Upper lobe of right lung (tissue), 1 donor: Measurements from ENCODE around the gene TBC1D22A. TPM values are rescaled to one million over a fixed set of nuclear protein-coding genes. Genes with fewer than 3 reads are reported as not detected.

Experiments
- ATAC-seq: fragments of 200-7000 bp; cut with Tn5 transposase; one replicate; pipeline ENCODE4 v1.9.1; 2020; ENCODE audit warnings: mild to moderate bottlenecking, moderate library complexity
- DNase-seq: peaks from one replicate; pipeline ENCODE4 v3.0.0-alpha.2; 2020
- H3K27ac ChIP-seq: fragments of 200-600 bp; one replicate; pipeline ENCODE4 v1.8.0; 2022
- H3K27me3 ChIP-seq: fragments of 200-600 bp; one replicate; pipeline ENCODE4 v1.8.0; 2022; ENCODE audit warnings: mild to moderate bottlenecking
- H3K36me3 ChIP-seq: fragments of 200-600 bp; one replicate; pipeline ENCODE4 v1.8.0; 2022
- H3K4me1 ChIP-seq: fragments of 200-600 bp; one replicate; pipeline ENCODE4 v1.8.0; 2022
- H3K4me3 ChIP-seq: fragments of 200-600 bp; one replicate; pipeline ENCODE4 v1.8.0; 2022; ENCODE audit warnings: mild to moderate bottlenecking
- H3K9me3 ChIP-seq: fragments of 200-600 bp; one replicate; pipeline ENCODE4 v1.8.0; 2022
- intact Hi-C: fragments of 100-400 bp; cut with DNase I; formaldehyde crosslinking; loops from one replicate; pipeline ENCODE4 v1.11.0; 2022
- total RNA-seq: library from RNA; stranded (reverse); fragmentation: NEBNext Ultra II Directional; extraction: Animal tissue kit (Norgen Biotek cat#: 25700); gene quantifications from one replicate; pipeline ENCODE4 v1.2.1, GENCODE V29; 2021
- TF ChIP-seq, protein P1 (sequence below): fragments of 200-600 bp; IDR thresholded peaks from one replicate; pipeline ENCODE4 v1.8.0; 2022; ENCODE audit warnings: antibody characterized with exemption
- donor health status: DM: no; HTN: yes; CAD: no; lungs with severe emphysema.

Gene TBC1D22A
- total RNA-seq, 1 donor from 2014 or later = 31.3 TPM

- Histone ChIP-seq H3K4me3 (no peak overlapping the region), H3K27me3 (no peaks in the 10 kb centered on the region), H3K4me1 (peaks cover 11% of the 10 kb centered on the region), H3K9me3 (no peaks in the 10 kb centered on the region), H3K27ac (no peak overlapping the region), H3K36me3 (no peaks in the 10 kb centered on the region)
- ATAC-seq (no peak), DNase-seq (peak; percentile 53)
- intact Hi-C loops = no loop called here
- TF ChIP-seq, protein P1, sequence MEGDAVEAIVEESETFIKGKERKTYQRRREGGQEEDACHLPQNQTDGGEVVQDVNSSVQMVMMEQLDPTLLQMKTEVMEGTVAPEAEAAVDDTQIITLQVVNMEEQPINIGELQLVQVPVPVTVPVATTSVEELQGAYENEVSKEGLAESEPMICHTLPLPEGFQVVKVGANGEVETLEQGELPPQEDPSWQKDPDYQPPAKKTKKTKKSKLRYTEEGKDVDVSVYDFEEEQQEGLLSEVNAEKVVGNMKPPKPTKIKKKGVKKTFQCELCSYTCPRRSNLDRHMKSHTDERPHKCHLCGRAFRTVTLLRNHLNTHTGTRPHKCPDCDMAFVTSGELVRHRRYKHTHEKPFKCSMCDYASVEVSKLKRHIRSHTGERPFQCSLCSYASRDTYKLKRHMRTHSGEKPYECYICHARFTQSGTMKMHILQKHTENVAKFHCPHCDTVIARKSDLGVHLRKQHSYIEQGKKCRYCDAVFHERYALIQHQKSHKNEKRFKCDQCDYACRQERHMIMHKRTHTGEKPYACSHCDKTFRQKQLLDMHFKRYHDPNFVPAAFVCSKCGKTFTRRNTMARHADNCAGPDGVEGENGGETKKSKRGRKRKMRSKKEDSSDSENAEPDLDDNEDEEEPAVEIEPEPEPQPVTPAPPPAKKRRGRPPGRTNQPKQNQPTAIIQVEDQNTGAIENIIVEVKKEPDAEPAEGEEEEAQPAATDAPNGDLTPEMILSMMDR = no peak
Observed at GRCh38 chr22:47031628-47031915, 269.1 kb downstream of the TBC1D22A start.

DNA sequence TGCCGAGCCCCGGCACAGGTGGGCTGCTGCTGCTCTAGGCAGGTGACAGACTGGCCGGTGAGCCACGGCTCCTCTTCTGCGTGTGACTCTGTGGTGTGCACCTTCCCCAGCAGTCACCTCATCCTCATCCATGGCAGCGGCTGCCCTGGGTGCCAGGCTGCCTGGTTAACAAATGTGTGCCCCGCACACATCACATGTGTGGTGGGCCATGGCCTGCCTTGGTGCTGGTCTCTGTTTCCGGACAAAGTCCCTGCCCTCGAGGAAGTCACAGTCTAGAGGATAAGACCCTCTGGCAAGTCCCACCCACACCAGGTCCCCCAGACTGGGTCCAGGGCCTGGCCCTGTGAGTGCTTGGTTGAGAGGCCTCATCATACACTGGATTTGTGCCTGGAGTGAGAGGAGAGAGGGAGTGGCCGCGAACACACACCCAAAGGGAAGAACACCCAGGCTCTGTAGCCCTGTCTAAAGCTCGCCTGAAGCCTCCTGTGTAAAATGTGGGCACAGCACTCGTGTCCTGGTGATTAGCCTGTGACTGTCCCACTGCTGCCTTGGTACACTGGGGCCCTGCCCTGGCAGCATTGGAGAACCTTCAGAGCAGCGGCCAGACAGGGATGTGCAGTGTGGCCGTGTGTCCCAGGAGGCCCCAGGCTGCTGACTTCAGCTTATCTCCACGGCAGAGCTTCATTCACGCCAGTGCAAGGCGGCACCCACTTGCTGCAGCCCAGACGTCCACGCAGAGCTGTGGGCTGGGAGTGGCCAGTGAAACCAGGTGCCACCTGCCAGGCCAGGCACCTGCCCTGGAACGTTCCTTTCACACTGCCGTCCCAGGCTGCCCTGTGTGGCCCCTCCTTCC lies 269.9 kb downstream of the TBC1D22A start:
- H3K27ac ChIP-seq = peak overlapping the region; percentile 87

GRCh38 chr22:47032956-47033647 lies 270.7 kb downstream of the TBC1D22A start:
- intact Hi-C loops = no loop called here
- H3K27me3 ChIP-seq = no peaks in the 10 kb centered on the region
- peaks cover 8% of the 10 kb centered on the region for H3K36me3 ChIP-seq
- H3K4me3 ChIP-seq = no peak overlapping the region
- peak overlapping the region; percentile 87 for H3K27ac ChIP-seq
- peak; percentile 68 for ATAC-seq
- peak; percentile 62 for DNase-seq
- no peaks in the 10 kb centered on the region for H3K9me3 ChIP-seq
- TF ChIP-seq, protein P1 = no peak
- peaks cover 11% of the 10 kb centered on the region for H3K4me1 ChIP-seq

More for the DNA sequence above, 269.9 kb downstream of the TBC1D22A start:
- DNase-seq = peak; percentile 79
- H3K36me3 ChIP-seq = peaks cover 5% of the 10 kb centered on the region
- peaks cover 11% of the 10 kb centered on the region for H3K4me1 ChIP-seq
- H3K9me3 ChIP-seq = no peaks in the 10 kb centered on the region
- no peaks in the 10 kb centered on the region for H3K27me3 ChIP-seq
- no peak overlapping the region for H3K4me3 ChIP-seq
- TF ChIP-seq, protein P1 = no peak
- intact Hi-C loops = no loop called here
- peak; percentile 83 for ATAC-seq

- Histone ChIP-seq H3K9me3 (no peaks in the 10 kb centered on the region), H3K27ac (peak overlapping the region; percentile 87), H3K4me3 (no peak overlapping the region), H3K4me1 (peaks cover 11% of the 10 kb centered on the region), H3K27me3 (no peaks in the 10 kb centered on the region), H3K36me3 (peaks cover 8% of the 10 kb centered on the region)
- TF ChIP-seq, protein P1 = no peak
- intact Hi-C loops = no loop called here
- DNase-seq (peak; percentile 60), ATAC-seq (no peak)
Observed at GRCh38 chr22:47033648-47034000, 271.2 kb downstream of the TBC1D22A start.

DNA sequence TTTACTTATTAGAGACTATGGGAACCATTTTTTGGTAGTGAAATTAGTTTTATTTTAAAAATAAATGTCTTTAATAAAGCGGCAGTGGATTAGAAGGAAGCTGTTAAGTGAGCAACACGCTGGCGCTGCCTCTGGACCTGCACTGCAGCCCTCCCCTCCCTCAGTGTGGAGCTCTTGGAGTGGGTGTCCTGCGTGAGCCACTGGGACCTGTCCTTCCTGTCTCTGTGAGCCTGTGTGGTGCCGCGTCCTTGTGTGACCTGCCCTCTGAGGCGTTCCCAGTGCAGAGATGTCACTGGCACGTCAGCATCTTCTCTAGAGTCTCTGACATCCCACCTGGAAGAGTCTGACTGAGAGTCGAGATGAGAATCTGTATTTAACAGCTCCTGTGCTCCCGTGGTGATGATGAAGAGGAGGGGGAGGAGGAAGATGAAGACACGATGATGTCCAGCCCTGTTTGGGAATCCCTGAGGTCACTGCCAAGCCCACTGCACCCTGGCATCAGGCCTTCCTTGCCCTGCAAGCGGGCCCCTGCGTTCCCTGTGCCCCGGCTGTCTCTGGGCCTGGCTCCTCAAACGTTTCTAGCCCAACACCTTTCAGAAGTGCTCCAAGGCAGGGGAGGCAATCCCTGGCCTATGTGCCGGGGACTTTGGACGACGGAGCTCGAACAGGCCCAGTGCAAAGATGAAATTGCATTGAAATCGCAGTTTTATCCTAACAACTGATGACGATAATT lies 271.8 kb downstream of the TBC1D22A start:
- intact Hi-C loops = no loop called here
- ATAC-seq (no peak), DNase-seq (peak; percentile 46)
- Histone ChIP-seq H3K27ac (peak overlapping the region; percentile 87), H3K27me3 (no peaks in the 10 kb centered on the region), H3K36me3 (peaks cover 8% of the 10 kb centered on the region), H3K4me3 (no peak overlapping the region), H3K9me3 (no peaks in the 10 kb centered on the region), H3K4me1 (peaks cover 11% of the 10 kb centered on the region)
- TF ChIP-seq, protein P1 = no peak
